Measurements from ENCODE around the gene URM1. TPM values are rescaled to one million over a fixed set of nuclear protein-coding genes. Genes with fewer than 3 reads are reported as not detected.
A peak's percentile ranks its signal among the peaks of the same experiment; 100 is the strongest.

Gene URM1
- total RNA-seq, 1 experiment from 2014 or later: 77.5 TPM

DNA sequence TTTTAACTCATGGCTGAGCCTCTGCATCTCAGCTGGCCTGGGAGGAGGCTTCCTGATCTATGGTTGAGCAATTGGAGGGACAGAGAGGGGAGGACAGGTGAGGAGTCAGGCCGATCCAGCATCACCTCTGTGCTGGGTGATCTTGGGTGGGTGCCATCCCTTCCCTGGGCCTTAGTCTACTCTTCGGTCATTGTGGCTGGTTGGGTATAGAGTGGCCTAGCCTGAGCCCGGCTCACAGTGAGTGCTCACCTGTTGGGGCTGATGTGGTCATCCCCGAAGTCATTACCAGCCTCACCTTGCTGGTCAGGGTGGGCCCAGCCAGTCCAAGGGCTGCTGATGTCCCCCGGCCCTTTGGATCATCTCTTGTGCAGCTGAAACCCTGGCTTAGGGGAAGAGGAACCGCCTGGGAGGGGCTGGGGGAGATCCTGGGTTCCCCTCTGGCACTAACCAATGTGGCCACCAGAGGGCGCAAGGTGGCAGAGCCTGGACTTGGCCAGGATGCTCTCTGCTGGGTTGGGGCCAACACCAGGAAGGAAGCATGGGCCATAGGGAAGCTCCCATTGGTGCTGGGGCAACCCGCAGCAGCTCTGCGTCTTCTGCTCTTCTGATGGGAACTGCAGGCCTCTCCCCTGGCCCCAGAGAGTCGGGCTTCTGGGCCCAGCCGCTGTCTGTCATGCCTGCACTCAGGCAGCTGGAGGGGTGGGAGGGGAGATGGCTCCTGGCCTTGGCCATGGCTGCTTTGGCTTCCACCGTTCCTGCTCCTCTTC, 67.4 kb downstream of the URM1 start:
- Histone ChIP-seq H3K4me1 (peaks cover 6% of the 10 kb centered on the region), H3K36me3 (no peaks in the 10 kb centered on the region), H3K27me3 (no peaks in the 10 kb centered on the region), H3K9me3 (replicated peaks) (no peaks in the 10 kb centered on the region), H3K4me3 (no peak overlapping the region), H3K27ac (peak overlapping the region; percentile 6; the same call in 1 of the 2 replicates)
- DNase-seq: peak; percentile 93 to 96

DNA sequence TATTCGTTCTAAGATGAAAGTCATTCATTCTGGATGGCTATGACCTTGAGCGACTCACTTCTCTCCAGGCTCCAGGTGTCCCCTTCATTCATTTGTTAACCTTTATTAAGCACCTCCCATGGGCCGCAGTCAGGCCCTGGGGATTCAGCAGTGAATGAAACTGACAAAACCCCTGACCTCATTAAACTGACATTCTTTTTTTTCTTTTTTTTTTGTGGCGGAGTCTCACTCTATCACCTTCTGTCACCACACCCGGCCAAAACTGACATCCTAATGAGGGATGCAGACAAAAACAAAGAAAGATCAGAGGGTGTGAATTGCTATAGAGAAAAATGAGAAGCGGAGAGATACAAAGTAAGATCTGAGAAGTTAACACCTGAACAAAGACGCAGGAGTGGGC, 68.1 kb downstream of the URM1 start:
- no peaks in the 10 kb centered on the region for H3K27me3 ChIP-seq
- H3K4me3 ChIP-seq: no peak overlapping the region
- no peak overlapping the region; the same call in 1 of the 2 replicates for H3K27ac ChIP-seq
- DNase-seq: no peak
- no peaks in the 10 kb centered on the region for H3K9me3 ChIP-seq (replicated peaks)
- H3K4me1 ChIP-seq: peaks cover 6% of the 10 kb centered on the region
- no peaks in the 10 kb centered on the region for H3K36me3 ChIP-seq

Other genes starting within 250 kb of the URM1 start
- gene PTGES2, start 243.6 kb upstream of the URM1 start, total RNA-seq (2014; rRNA removed; shearing (Covaris generic)): 53.8 and 56.7 TPM in 2 replicates
- not detected in 2 replicates for gene LCN2, start 221.9 kb upstream of the URM1 start, total RNA-seq (2014; rRNA removed; shearing (Covaris generic))
- gene BBLN, start 211.1 kb upstream of the URM1 start, total RNA-seq (2014; rRNA removed; shearing (Covaris generic)): 33.6 and 42.7 TPM in 2 replicates
- 72.6 and 85.2 TPM in 2 replicates for gene CIZ1, start 179.8 kb upstream of the URM1 start, total RNA-seq (2014; rRNA removed; shearing (Covaris generic))
- gene DNM1, start 168.0 kb upstream of the URM1 start, total RNA-seq (2014; rRNA removed; shearing (Covaris generic)): 1.7 and 3.8 TPM in 2 replicates
- 62.3 and 84.3 TPM in 2 replicates for gene GOLGA2, start 95.4 kb upstream of the URM1 start, total RNA-seq (2014; rRNA removed; shearing (Covaris generic))
- 32.1 and 33.3 TPM in 2 replicates for gene SWI5, start 95.1 kb upstream of the URM1 start, total RNA-seq (2014; rRNA removed; shearing (Covaris generic))
- gene TRUB2, start 48.9 kb upstream of the URM1 start, total RNA-seq (2014; rRNA removed; shearing (Covaris generic)): 30.2 and 36.9 TPM in 2 replicates
- 38.7 and 40.3 TPM in 2 replicates for gene COQ4, start 48.5 kb upstream of the URM1 start, total RNA-seq (2014; rRNA removed; shearing (Covaris generic))
- 27.7 and 28.0 TPM in 2 replicates for gene SLC27A4, start 30.8 kb upstream of the URM1 start, total RNA-seq (2014; rRNA removed; shearing (Covaris generic))
- 27.7 and 28.0 TPM in 2 replicates for gene CERCAM, start 49.5 kb downstream of the URM1 start, total RNA-seq (2014; rRNA removed; shearing (Covaris generic))
- gene ODF2, start 84.6 kb downstream of the URM1 start, total RNA-seq (2014; rRNA removed; shearing (Covaris generic)): 63.8 and 64.9 TPM in 2 replicates
- 34.1 and 38.1 TPM in 2 replicates for gene GLE1, start 133.3 kb downstream of the URM1 start, total RNA-seq (2014; rRNA removed; shearing (Covaris generic))
- 153 and 155 TPM in 2 replicates for gene SPTAN1, start 181.2 kb downstream of the URM1 start, total RNA-seq (2014; rRNA removed; shearing (Covaris generic))

Measured in SJCRH30 (cell line).